GM21717 (cell line): ENCODE results near the gene PKNOX2.

ENCODE experiments used
- ATAC-seq: cut with Tn5 transposase; IDR thresholded peaks from one replicate; pipeline ENCODE4 v1.9.1; 2021; ENCODE audit warnings: mild to moderate bottlenecking, moderate library complexity; ENCODE audit not compliant: unreplicated experiment

The PKNOX2 gene

DNA sequence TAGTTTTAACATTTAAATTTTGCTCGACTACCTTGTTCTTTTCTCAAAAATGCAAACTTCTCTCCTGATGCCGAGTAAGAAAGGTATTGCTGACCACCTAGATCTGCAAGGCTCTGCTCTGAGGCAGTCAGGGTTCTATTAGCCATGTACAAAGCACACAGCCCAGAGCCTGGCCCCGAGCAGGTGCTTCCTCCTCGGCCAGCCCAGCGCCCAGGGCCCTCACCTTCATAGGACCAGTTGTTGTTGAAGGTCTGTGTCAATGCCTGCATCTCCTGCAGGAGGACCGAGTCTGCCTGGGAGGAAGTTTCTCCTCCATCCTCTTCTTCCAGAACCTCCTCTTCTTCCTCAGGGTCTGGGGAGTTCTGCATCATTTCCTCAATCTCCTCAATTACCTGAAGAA, 295.7 kb downstream of the PKNOX2 start:
- ATAC-seq, result no peak

DNA sequence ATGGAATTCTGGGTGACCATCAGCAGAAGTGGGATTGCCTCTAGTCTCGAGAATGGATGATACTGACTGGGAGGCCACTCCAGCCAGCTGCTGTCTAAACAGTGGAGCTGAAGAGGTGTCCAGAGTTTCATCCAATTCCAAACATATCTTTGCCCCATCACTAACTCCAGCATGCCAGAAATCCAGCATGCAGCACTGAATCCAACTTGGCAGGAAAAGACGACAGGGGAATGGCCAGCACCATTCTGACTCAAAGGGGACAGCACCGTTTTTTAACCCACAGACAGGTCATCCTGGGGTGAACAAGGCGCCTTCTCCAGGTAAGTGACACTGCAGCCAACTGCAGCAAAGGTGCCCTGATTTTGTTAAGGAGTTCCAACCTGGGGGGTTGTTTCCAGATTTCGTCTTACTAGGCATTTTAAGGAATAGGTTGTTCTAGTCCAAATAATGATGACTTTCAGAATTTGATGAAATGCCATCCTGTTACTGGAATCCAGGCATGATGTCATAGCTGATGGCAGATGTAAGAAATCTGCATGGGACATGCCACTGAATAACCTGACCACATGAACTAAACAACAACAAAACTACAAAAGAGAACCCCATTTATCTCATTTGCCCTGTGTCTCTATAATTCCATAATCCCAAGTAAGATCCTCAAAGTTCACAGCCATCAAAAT, 299.2 kb downstream of the PKNOX2 start:
- ATAC-seq, result no peak

DNA sequence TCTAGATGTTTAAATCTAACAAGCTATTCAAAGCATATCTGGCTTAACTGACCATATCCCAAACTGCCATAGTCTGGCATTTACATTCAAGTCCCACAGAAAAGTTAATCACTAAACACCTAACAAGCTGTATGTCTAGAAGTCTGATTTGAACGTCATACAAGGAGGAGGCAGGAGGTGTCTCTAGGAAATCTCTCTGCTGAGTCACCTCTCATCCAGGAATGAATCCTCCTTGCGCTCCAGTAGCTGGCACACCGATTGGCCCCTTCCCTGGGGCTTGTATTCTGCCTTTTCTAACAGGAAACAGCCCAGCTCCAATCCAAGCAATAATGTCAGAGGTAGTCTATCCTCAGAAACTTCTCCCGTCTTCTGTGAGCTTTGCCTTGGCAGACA, 299.7 kb downstream of the PKNOX2 start:
- no peak for ATAC-seq

DNA sequence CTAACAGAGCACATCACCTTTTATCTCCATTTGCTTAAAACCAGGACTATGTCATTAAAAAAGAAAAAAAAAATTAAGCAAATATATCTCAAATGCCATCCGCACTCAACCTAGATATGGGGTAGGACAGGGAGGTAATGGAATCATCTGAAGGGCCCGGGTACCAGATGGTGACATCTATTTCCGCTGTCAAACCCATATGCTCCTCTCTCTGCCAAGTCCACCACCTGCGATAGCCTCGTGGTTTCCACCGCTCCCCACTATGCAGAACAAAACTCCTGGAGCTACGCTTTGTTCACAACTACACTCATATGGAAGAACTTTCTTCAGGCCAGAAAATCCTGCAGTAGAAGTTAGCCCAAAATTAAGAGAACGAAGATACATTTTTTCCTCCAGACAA, 300.1 kb downstream of the PKNOX2 start:
- ATAC-seq, result no peak

DNA sequence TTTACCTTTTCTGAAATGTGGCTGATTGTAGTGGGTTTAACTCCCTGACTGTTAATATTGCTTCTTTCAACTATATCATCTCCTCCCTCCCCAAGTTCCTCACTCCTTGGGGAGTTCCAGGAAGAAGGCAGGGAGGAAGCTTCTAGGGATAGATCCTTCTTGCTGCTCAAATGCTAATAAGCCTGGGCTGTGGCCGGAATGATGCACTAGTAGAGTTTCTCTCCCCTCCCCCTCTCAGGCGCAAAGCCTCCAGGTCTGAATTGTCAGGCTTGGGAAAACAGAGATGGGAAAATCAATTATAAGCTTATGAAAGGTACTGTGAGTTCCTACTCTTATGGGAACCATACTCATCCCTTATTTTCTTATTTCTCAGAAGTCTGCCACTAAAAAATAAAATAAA, 300.7 kb downstream of the PKNOX2 start:
- ATAC-seq, result no peak

DNA sequence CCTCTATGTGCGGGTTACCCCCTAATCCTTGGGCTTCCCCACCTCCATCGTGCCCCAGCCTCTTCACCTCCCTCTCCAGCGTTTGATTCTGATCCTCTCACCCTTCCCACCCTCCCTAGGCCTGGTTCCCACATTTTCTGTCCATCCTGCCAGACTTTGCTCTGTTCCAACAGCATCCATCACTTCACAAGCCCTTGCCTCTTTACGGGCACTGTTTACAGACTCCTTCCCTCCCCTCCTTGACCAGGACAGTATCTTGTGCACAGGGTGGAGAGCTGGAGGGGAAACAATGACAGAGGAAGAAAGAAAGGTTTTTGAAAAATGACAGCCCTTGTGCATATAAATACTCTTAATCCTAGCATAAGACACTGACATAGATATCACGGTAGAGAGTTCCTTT, 301.1 kb downstream of the PKNOX2 start:
- no peak for ATAC-seq

DNA sequence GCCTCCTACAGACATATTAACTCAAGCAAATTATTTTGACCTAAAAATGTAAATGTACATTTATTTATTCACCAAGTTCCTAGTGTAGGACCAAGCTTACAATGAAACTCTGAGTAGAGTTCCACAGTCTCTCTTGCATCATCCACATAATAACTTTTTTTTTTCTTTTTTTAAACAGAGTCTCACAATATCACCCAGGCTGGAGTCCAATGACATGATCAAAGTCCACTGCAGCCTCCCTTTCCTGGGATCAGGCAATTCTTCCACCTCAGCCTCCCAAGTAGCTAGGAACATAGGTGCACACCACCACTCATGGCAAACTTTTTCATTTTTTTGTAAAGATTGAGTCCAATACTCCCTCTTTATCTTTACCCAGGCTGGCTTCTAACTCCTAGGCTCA, 303.5 kb downstream of the PKNOX2 start:
- no peak for ATAC-seq

DNA sequence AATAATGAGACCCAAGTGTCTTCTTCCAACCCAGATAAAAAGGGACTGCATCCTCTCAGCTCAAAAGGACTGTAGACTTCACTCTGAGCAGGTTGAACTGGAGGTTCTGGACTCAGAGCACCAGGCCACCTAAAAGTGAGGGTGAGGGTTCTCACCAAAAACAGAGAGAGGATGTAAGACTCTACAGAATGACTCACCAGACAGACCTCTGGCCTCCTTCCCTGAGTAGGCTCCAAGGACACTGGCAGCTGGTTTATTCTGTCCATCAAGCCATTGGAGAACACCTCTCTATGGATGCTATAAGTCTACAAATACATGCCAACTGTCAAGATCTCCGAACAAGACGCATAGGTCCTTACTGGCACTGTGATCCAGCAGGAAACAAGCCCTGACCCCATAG, 304.3 kb downstream of the PKNOX2 start:
- ATAC-seq, result no peak

DNA sequence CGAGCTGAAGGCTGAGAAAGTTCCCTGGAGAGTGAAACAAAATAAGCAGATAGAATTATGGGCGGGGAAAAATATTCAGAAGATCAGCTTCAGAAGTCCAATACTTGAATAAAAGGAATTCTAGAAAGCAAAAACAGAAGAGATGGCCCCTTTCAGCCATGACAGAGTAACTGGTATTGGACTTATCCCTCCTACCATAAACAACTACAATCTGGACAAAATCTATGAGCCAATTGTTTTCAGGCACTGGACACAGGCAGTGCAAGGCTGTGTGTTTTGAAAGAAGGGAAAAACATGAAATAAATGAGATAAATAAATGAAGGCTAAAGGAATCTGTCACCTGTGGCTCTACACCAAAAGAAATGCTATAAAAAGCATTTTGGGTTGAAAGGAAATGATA, 305.8 kb downstream of the PKNOX2 start:
- ATAC-seq, result no peak

DNA sequence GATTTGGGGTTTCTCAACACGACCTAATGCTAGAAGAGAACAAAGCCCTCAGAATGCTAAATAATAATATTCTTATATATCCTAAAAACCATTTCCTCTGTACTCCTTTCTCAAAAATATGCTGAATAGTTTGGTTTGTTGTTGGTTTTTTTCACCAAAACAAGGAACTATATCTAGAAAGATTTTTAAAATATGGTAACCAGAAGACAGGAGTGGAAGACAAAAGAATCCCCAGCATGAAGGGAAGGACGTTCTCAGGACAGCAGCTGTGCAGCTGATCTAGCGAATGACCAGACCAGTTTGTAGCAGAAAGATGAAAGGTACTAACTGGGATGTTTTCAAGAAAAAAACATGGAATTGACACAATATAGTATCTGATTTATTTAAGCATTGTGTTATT, 312.2 kb downstream of the PKNOX2 start:
- ATAC-seq, result no peak

DNA sequence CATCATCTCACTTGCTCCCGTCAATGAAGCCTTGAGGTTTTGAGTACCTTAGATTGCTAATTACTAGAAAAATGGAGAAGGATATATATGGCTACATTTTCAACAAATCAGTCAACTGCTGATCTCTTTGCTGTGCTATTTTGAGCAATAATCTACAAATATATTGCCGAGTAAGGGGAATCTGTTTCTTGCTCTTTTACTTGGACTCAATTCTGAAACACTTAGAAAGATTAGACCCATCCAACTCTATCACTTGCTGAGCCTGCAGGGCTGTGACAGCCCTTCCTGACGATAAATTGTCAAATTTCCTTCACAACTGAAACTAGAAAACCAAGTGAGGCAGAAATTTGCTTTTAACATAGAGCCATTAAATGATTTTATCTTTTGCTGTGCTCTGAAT, 314.6 kb downstream of the PKNOX2 start:
- ATAC-seq, result no peak

DNA sequence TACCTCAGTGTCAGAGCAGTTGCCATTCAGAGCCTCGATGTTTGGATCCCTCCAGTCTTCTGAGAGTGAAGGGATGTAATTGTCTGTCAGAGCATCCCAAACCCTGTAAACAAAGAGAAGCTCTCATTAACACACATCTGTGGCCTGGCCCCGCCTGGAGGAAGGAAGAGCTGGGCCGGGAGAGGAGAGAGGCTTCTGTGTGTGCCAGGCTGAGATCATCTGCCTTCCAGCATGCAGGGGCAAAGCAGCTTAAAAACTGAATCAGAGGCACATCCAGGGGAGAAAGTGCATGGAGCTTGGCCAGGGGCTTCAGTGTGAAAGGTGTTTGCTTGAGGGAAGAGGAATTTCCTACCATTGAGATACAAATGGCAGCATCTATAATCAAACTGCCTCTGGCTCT, 317.0 kb downstream of the PKNOX2 start:
- no peak for ATAC-seq
